ENCODE data around the gene CACNB1. TPM values are rescaled to one million over a fixed set of nuclear protein-coding genes. Genes with fewer than 3 reads are reported as not detected.
A peak's percentile ranks its signal among the peaks of the same experiment; 100 is the strongest.

CACNB1 gene
- total RNA-seq, 1 experiment from 2014 or later: 4.3 TPM

GRCh38 chr17:39199820-39200069, 2.3 kb upstream of the CACNB1 start:
- peaks cover 29% of the 10 kb centered on the region for H3K36me3 ChIP-seq (ENCODE audit: low read depth, low read length)
- peak overlapping the region; percentile 93 for H3K4me3 ChIP-seq (ENCODE audit: low read length)
- intact Hi-C loops (cut with micrococcal nuclease): no loop called here
- H3K4me2 ChIP-seq (ENCODE audit: low read length): peak overlapping the region; percentile 88
- H3K79me2 ChIP-seq (ENCODE audit: low read length): peaks cover 42% of the 10 kb centered on the region
- DNase-seq (peak; percentile 86), ATAC-seq (peak; percentile 49)
- POLR2A ChIA-PET (ENCODE audit: unreplicated experiment): interaction anchor here (0.6 to 1.2 kb wide), 4 partner anchors 20 to 730 kb away, joined by 3 to 17 read pairs (median 4); partner anchors contain the start of gene CDK12
- no TSS peak for BruUV-seq (replicated peaks)
- H3K4me1 ChIP-seq (ENCODE audit: insufficient read depth, low read length): peaks cover 24% of the 10 kb centered on the region; the same call in 1 of the 2 replicates
- H2AFZ ChIP-seq (ENCODE audit: low read length): peak overlapping the region; percentile 100
- H3F3A ChIP-seq (ENCODE audit: low read length, unreplicated experiment): no peaks in the 10 kb centered on the region
- no peaks in the 10 kb centered on the region for H3K27me3 ChIP-seq (ENCODE audit: low read length)
- H3K9me2 ChIP-seq (replicated peaks; ENCODE audit: low read length): no peaks in the 10 kb centered on the region
- H3K9me3 ChIP-seq (ENCODE audit: low read length): no peaks in the 10 kb centered on the region
- peak overlapping the region; percentile 99 for H3K9ac ChIP-seq (ENCODE audit: low read length)
- H4K20me1 ChIP-seq (ENCODE audit: low read length): peaks cover 23% of the 10 kb centered on the region
- CTCF ChIA-PET: interaction anchor here (1.4 kb wide), 1 partner anchor 35 kb away, joined by 4 read pairs; no protein-coding TSS in a partner anchor
- H3K27ac ChIP-seq (ENCODE audit: low read length): peak overlapping the region; percentile 94
- TF ChIP-seq EZH2phosphoT487 (IDR thresholded peaks at IDR 0.05; ENCODE audit: borderline replicate concordance, low read length) (no peak), CTCF (conservative IDR thresholded peaks at IDR 0.05; ENCODE audit: low read depth, low read length) (no peak), EZH2 (IDR thresholded peaks at IDR 0.05; ENCODE audit: low read length, unreplicated experiment) (no peak)

DNA sequence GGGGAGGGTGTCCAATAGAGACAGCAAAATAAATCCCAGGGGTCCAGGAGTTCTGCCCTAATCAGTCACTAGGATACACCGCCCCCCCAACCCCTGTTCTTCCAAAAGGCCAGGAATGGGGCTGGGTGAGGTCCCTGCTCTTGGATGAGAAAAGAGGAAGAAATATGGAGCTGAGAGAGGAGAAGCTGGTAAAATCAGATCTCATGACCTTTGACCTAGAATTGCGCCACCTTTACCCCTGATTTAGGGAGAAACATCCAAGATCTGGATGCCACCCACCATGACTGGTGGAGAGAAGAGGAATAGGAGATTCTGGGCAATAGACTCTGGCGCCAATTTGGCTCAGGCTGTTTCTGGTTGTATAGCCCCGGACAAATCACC, 707 bp upstream of the CACNB1 start:
- no TSS peak for BruUV-seq (replicated peaks)
- Histone ChIP-seq H3K9me3 (ENCODE audit: low read length) (no peaks in the 10 kb centered on the region), H3K4me3 (ENCODE audit: low read length) (peak overlapping the region; percentile 75; the same call in 1 of the 2 replicates), H3K27me3 (ENCODE audit: low read length) (no peaks in the 10 kb centered on the region), H3F3A (ENCODE audit: low read length, unreplicated experiment) (no peaks in the 10 kb centered on the region), H3K4me2 (ENCODE audit: low read length) (peak overlapping the region; percentile 91), H4K20me1 (ENCODE audit: low read length) (peaks cover 13% of the 10 kb centered on the region), H3K27ac (ENCODE audit: low read length) (no peak overlapping the region), H3K9me2 (replicated peaks; ENCODE audit: low read length) (no peaks in the 10 kb centered on the region), H3K79me2 (ENCODE audit: low read length) (peaks cover 42% of the 10 kb centered on the region), H3K36me3 (ENCODE audit: low read depth, low read length) (peaks cover 19% of the 10 kb centered on the region), H3K9ac (ENCODE audit: low read length) (no peak overlapping the region), H3K4me1 (ENCODE audit: insufficient read depth, low read length) (peaks cover 24% of the 10 kb centered on the region; the same call in 1 of the 2 replicates), H2AFZ (ENCODE audit: low read length) (peak overlapping the region; percentile 76)
- DNase-seq: no peak
- CTCF ChIA-PET: no interaction called here
- ATAC-seq: no peak
- no peak for TF ChIP-seq EZH2 (IDR thresholded peaks at IDR 0.05; ENCODE audit: low read length, unreplicated experiment)
- no peak for TF ChIP-seq EZH2phosphoT487 (IDR thresholded peaks at IDR 0.05; ENCODE audit: borderline replicate concordance, low read length)
- no peak for TF ChIP-seq CTCF (conservative IDR thresholded peaks at IDR 0.05; ENCODE audit: low read depth, low read length)
- intact Hi-C loops (cut with micrococcal nuclease): no loop called here
- POLR2A ChIA-PET (ENCODE audit: unreplicated experiment): interaction anchor here (0.6 kb wide), 1 partner anchor 264 kb away, joined by 3 read pairs; no protein-coding TSS in a partner anchor

DNA sequence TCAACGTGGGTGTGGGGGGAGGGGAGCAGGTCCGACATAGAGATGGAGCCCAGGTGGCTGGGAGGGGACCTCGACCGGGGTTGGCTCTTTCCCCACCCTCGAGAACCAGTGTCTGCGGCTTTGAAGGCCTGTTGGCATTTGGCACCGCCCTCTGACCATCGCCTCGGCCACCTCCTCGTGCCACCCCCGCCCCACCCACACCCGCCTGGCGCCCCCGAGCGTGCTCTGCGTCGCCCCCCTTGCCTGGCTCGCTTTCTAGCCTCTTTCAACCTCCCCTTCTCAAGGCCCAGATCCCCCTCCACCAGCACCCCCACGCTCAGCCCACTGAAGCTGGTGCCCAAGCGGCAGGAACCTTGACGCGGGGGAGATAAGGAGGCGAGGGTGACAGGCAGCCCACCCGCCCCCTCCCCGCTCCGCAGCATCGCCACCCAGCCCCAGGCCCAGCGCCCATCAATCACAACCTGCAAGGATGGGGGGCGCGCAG, 619 bp downstream of the CACNB1 start:
- Histone ChIP-seq H3K36me3 (ENCODE audit: low read depth, low read length) (peaks cover 8% of the 10 kb centered on the region), H3K27ac (ENCODE audit: low read length) (no peak overlapping the region), H3K4me1 (ENCODE audit: insufficient read depth, low read length) (peaks cover 16% of the 10 kb centered on the region; the same call in 1 of the 2 replicates), H3K9ac (ENCODE audit: low read length) (peak overlapping the region; percentile 59), H4K20me1 (ENCODE audit: low read length) (peaks cover 3% of the 10 kb centered on the region; the same call in 1 of the 2 replicates), H3K4me3 (ENCODE audit: low read length) (peak overlapping the region; percentile 75), H3K4me2 (ENCODE audit: low read length) (peak overlapping the region; percentile 91), H3K79me2 (ENCODE audit: low read length) (peaks cover 32% of the 10 kb centered on the region), H3K9me2 (replicated peaks; ENCODE audit: low read length) (no peaks in the 10 kb centered on the region), H3K9me3 (ENCODE audit: low read length) (no peaks in the 10 kb centered on the region), H3K27me3 (ENCODE audit: low read length) (no peaks in the 10 kb centered on the region), H2AFZ (ENCODE audit: low read length) (peak overlapping the region; percentile 76), H3F3A (ENCODE audit: low read length, unreplicated experiment) (no peaks in the 10 kb centered on the region)
- BruUV-seq (replicated peaks): no TSS peak
- intact Hi-C loops (cut with micrococcal nuclease): no loop called here
- ATAC-seq (peak; percentile 22), DNase-seq (peak; percentile 35)
- TF ChIP-seq EZH2 (IDR thresholded peaks at IDR 0.05; ENCODE audit: low read length, unreplicated experiment) (no peak), CTCF (conservative IDR thresholded peaks at IDR 0.05; ENCODE audit: low read depth, low read length) (no peak), EZH2phosphoT487 (IDR thresholded peaks at IDR 0.05; ENCODE audit: borderline replicate concordance, low read length) (no peak)
- CTCF ChIA-PET: interaction anchor here (0.6 kb wide), 2 partner anchors 21 to 256 kb away, joined by 5 to 7 read pairs; no protein-coding TSS in a partner anchor
- POLR2A ChIA-PET (ENCODE audit: unreplicated experiment): interaction anchor here (0.6 kb wide), 2 partner anchors 9 to 214 kb away, joined by 3 to 4 read pairs; no protein-coding TSS in a partner anchor

Measured in PC-3 (cell line).